Inflammatory macrophage (primary cell): Measurements from ENCODE around the gene ELK4.
"Not testable (repeated sequence)": the region's sequence is repeated elsewhere in the genome, so short reads cannot be mapped to it uniquely, and the experiment has no call there.

Experiments used
- DNase-seq, 2 donors: peaks; one replicate each; pipeline ENCODE4 v3.0.0-alpha.2; 2020 to 2022

ELK4 gene

DNA sequence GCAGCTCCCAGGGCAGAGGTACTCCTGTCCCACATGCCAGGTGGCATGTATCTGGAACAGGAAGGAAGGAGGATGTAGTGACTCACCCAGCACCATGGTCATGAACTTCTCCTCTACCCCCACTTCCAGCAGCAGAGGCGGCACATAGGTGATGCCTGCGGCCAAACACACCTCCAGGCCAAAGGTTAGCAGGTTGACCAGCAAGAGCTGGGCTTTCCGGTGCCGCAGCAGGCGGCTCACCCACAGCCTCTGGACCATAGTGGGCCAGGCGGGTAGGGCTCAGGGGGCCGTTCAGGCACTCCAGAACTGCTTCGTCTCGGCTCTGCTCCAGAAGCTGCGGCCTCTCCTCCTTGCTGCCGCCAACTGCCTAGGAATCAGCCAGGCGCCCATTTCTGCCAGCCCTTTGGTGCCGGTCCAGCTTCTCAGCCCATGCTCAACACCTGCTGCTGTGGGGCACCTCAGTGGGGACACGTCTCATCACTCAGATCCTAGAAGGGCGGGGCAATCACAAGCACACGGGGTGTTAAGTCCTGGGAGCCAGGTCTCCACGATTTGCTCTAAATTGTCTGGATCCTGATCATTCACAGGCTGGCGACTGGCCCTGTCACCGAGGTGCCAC, 32.7 kb upstream of the ELK4 start:
- no peak for DNase-seq

DNA sequence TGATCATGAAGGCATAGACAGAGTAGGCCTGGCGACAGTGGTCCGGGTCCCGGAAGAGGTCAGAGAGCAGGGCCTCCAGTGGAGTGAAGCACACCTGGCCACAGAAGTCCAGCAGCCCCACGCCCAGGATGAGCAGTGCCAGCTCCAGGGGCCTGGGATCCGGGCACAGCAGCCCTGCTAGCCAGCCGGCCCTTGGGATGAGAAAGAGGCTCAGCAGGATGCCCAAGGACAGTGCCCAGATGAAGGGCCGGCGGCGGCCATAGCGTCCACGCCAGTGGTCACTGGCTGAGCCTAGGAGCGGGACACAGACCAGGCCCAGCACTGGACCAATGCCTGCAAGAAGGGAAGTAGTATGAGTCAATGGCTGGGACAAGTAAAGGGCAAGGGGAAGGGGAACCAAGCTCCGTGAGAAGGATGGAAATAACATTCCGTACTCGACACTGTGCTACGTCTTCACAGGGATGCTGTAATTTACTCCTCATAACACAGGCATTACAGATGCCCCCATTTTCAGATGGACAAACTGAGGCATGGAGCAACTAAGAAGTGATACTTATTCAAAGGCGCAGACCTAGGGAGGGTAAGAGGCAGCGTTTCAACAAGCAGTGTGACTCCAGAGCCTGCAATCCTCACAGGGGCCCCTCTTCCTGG, 31.6 kb upstream of the ELK4 start:
- peak; percentile 63 to 75 for DNase-seq

DNA sequence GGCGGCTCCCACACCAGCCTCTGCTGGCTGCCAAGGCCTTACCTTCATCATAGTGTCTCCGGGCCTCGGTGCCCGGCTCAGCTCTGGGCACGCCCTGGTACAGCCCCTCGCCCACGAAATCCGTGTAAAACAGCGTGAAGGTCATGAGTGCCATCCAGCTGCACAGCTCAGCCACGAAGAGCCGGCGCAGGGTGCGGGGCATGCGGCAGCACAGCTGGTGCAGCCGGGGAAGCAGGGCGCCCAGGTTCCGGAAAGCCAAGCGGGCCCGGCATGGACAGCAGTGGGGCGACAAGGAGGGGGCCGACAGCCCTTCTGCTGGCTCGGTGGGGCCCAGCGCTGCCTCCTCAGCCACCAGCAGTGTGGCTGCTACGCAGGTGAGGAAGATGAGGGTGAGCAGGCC, 31.0 kb upstream of the ELK4 start:
- DNase-seq = no peak

DNA sequence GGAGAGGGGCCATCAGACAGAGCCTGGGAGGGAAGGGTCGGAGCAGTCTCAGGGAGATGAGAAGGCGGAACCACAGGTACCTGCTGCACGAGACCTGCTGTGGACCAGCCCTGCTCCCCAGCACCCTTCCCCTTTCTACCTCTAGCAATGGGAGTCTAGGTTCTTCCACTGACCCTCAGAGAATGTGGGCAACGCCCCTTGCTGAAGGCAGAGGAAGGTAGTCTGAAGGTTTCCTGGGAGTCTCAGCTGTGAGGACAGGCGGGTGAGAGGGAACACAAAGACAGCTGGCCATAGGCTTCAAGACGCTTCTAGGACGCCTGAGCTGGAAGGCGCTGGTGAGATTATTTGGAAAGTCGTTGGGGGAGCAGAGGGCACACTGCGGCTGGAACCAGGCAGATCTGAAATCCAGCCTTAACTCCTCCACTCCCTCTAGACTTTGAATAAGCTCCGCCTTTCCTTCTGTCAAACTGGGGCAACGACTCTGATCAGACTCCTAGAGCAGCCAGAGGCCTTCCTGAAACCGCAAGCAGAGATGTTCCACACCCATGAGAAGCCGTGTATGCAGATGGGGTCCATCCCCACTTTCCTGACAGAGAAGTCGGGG, 30.4 kb upstream of the ELK4 start:
- DNase-seq = no peak

DNA sequence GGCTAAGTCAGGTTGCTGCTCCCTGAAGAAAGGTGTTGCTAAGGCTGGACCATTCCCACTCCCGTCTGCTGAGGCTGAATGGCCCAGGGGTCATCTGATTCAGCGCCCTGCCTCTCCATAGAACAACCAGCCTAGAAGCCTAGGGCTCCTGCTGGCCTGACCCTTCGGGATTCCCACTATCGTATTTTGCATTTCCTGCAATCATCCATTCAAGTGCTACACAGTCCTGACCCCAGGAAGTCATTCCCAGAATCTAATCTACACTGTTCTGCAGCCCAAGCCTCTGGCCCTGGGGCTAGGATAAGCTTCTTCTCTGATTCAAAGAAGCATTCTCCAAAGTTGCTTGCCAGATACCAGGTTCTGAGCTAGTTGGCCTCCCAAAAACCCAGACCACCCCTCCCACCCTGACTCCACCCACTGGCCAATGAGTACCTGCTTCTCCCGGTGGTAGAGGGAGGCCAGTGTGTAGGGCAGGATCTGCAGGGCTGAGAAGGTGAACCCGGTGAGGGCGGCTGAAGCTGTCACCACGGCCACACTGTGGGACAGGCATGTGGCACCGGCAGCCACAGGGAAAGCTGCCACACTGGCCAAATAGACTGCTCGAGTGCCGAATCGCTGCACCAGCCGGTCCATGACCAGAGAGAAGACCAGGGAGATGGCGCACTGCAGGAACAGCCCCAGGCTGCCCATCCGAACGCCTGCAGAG, 29.8 kb upstream of the ELK4 start:
- no peak for DNase-seq

DNA sequence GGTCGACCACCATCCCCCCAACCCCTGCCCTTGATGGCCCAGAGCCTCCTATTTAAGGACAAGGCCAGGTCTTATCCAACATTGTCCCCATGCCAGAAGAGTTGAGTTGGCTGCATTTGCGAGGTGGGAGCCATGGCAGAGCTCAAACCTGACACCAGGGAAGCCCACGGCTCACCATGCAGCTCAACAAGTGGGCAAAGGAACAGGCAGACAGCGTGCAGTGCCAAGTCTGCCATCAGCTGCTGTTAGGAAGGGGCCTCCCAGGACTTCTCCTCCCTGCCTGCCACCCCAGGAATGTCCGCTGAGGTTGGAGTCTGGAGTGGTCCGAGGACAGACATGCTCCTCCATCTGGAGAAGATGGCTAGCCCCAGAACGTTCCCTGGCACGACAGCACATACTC, 28.6 kb upstream of the ELK4 start:
- DNase-seq = no peak

DNA sequence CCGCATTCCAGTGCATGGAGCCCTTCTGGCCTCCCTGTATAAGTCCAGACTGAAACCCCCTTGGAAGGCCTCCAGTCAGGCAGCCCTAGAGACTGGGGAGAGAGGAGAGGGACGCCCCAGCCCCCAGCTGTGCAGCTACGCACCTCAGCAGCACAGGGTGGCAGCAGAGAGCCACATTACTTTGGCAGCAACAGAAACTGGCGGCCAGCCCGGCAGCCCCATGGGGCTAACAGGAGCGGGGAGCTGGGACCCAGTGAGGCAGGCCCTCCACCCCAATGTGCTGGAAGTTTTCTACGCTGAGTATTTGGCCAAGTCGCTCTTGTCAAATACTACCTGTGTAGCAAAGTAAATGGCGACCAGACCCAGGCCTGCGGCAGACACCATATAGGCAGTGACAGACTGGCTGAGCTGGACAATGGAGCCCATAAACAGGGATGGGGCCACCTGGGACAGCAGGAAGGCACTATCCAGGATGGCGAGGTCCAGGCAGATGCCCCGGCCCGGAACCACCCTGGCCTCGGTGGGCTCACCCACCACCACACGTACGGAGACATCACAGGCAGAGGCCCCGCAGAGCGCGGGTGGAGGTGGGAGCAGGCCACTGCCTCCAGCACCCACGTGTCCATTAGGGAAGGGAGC, 27.3 kb upstream of the ELK4 start:
- DNase-seq = peak; percentile 75 to 77

DNA sequence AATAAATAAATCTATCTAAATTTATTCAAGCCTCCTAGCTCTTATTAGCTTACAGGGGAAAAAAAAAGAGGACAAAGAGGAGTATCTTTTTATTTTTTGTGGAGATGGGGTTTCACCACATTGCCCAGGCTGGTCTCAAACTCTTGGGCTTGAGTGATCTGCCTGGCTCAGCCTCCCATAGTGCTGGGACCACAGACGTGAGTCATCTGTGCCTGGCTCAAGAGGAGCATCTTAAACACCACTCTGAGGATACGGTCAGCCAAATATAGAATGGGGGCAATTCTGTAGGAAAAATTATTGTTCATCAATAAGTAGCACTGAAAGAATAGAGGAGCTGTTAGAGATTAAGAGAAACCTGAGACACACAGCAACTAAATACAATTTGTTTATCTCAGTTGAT, 24.4 kb upstream of the ELK4 start:
- DNase-seq = no peak

DNA sequence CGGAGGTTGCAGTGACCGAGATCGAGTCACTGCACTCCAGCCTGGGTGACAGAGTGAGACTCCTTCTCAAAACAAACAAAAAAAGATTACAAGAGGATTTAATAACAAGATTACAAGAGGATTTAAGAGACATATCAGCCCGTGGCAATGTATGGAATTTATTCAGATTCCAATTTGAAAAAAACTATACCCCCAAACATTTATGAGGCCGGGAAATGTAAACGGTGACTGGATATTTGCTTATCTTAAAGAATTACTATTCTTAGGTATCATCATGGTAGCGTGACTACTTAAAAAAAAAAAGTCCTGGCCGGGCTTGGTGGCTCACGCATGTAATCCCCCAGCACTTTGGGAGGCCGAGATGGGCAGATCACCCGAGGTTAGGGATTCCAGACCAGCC, 21.2 kb upstream of the ELK4 start:
- no peak for DNase-seq

DNA sequence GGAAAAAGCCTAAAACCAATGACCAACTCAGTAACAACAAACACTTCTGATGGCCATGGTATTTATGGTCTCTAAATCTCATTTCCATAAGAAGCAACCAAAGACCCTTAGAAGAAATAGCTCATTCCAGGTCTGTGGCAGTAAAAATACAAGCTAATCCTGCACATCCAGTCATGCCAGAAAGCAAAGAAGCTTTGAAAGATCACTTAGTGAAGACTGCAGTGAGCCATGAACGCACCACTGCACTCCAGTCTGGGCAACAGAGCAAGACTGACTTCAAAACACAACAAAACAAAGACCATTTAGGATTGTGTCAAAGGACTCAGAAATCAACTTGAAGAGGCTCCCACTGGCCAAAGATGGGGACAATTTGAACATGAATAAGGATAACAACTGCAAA, 18.4 kb upstream of the ELK4 start:
- DNase-seq = no peak

DNA sequence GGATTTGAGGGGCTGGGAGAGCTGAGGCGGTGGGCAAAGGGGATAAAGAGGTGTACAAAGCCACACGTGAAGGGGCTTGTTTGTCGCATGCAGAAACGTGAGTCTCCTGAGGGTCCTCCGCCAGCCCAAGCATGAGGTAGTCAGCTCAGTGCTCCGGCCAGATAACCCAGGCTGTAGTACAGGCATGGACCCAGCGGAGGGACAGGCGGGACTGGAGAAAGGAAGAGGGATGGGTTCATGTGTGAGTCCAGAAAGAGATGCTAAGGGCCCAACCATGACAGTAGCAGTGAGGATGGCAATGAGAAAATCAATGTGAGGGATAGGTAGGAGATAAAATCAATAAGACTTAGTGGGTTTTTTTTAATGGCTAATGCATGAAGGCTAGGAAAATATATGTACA, 13.7 kb upstream of the ELK4 start:
- DNase-seq = no peak

DNA sequence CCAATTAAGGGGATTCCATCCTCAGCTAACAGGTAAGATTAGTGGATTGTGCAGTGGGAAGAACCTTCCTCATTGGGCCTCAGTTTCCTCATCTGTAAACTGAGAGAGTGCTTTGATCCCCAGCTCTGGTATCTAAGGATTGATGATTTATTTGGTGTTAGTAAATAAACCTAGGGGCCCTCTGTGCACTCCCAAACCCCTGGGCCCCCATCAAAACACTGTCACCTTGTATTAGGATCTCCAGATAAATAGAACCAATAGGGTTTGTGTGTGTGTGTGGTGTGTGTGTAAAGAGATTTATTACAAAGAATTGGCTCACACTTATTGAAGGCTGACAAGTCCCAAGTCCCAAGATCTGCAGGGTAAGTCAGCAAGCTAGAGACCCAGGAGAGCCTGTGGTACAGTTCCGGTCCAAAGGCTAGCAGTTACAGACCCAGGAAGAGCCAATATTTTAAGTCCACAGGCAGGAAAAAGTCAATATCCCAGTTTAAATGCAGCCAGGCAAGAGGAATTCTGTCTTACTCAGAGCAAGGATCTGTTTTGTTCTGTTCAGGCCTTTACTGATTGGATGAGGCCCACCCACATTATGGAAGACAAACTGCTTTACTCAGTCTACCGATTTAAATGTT, 11.0 kb upstream of the ELK4 start:
- DNase-seq = no peak

DNA sequence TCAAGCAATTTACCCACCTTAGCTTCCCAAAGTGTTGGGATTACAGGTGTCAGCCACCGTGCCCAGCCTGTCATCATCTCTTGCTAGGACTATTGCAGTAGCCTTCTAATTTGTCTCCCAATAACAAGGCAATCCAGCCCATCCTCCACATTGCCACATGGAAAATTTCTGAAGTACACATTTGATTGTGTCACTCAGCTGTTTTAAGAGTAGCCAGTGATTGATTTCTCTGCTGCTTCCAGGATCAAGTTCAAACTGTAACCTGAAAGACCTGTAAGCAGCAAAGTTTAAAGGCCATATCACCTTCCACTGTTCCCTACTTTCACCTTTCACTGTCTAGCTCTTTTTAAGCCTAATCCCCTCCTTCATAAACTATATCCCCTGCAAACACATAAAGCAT, 7.8 kb upstream of the ELK4 start:
- DNase-seq = no peak

DNA sequence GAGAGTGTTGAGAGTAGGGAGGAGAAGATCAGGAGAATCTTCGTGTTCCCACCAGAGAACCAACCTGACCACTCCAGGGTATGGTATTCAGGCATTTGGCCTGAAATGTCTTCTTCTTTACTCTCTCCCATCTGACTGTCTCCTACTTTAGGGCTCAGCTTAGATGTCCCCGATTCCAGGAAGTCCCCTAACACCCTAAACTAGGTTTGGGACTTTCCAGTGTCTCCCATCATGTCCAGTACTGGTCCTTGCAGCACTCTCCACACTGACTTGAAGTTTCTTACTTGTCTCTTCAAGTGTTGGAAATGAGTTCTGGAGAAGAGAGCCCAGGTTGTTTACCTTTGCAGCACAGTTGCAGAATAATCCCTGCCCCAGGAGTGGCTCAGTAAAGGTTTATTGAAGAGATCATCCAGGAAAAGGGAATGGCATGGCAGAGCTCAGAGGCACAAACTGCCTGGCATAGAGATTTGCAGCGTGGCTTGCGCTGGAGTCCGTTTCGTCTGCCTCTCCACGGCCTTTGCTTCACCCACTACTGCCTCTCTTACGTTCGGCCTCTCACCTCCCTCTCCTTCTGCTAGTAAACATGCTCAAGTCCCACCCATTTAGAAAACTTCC, 6.2 kb upstream of the ELK4 start:
- no peak for DNase-seq

DNA sequence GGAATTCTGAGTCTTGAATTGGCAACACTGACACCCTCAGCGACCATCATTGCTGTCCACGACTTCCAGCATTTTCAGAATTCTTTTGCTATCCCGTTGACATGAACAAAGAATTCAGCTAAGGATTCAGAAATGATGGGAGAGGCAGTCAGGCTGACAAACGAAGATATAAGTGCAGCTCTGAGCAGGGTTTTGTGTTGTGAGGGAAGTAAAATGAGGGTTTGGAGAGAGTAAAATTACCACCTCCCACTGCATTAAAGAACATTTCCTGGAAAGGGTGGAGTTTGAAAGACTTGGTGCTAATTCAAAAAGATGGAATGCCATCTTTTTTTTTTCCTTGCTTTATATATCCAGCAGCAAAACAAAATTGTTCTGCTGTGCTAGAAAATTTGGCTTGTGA, 4.9 kb upstream of the ELK4 start:
- DNase-seq = no peak

DNA sequence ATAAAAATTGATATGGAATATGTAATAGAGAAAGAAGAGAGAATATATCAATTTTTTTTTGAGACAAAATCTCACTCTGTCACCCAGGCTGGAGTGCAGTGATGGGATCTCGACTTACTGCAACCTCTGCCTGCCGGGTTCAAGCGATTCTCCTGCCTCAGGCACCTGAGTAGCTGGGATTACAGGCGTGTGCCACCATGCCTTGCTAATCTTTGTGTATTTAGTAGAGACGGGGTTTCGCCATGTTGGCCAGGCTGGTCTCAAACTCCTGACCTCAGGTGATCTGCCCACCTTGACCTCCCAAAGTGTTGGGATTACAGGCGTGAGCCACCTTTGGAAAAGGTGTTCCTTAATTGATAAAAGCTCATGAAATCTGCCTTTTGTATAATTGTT, 4.3 kb upstream of the ELK4 start:
- not testable (repeated sequence) for DNase-seq

DNA sequence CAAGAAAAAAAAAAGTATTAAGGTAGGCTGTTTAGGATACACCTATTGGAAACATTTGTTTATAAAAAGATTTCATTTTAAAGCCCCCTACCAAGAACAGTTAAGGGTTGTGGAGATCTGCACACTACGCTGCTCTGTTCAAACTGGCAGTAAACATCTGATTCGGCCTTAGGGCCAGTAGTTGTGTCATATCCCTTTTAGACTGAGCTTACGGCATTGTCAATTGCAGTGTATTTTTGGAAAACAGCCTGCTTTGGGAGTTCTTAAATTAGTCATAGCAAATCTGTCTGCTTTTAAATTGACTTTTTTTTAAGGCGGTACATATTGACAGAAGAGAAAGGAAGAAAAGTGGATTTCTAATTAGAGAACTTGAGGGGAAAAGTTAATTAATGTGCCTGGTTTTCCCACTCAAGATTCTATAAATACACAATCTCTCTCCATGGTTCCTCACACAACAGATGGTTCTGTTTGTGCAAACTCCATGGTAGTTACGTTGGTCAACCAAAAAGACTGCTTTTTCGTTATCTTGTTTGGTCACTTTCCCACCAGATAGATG, 1.7 kb upstream of the ELK4 start:
- DNase-seq = no peak

DNA sequence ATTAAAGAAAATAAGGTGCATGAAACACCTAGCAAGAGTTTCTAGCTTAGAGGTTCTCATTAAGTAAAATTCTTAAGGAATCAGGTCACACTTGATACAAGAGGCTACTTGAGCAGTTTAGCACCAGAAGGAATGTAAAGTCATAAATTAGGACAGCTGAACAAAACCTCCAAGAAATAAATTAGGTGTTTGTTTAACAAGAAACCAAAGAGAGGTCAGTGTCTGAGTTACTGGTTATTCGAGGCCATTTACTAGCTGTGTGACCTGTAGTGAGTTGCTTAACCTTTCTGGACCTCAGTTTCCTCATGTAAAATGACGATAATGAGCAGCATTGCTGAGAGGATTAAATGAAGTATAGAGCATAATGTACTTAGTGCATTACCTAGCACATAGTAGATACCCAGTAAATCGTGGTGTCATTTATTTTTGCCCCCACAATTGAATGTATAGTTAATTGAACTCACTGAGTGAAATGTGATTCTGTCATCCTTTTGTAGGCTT, 908 bp upstream of the ELK4 start:
- no peak for DNase-seq

DNA sequence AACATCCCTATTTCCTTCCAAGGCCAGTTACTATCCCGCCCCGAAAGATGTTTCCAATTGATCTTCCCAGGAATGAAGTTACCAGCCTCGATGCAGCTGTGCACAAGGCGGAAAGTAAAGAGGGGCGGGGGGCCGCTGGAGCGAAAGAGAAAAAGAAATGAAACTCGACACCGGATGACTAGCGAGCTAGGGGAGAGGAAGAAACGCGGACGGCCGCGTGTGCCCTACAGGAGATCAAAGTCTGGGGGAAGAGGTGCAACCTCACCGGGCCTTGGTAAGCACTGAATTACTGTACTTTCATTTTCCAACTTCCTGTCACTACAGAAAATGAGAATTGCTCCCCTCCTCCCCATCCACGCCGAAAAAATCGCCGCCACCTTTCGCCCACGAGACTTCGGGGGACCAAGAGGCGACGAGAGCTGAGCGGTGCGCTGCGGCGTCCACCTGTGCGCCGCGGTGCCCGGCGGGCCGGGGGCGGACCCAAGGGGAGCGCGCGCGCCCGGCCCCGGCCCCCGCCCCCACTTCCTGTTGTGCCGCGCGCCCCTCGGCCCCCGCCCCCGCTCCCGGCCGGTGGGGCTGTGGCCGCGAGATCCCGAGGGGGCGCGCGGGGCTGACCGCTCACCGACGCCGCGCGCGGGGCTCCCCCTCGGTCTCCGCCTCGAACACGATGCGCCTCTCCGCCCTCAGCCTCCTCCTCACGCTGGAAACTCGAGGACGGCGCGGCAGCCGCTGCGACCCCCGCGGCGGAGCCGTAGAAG, 622 bp downstream of the ELK4 start:
- DNase-seq = peak; percentile 21 to 66

DNA sequence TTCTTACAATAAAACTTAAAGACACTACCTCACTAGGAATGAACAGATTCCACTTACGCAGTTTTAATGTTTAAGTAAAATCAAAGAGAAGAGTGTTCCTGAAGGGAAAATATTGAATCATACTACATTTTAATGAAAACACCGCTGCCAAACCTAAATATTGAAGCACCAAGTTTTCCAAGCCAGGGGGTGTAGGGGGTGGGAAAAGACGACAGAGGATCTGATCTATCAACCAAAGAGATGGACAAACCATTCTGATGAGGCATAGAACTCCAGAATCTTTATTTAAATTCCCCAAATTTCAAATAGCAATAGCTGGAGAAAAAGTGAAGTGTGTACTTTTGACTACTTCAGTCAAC, 1.2 kb downstream of the ELK4 start:
- DNase-seq = no peak

DNA sequence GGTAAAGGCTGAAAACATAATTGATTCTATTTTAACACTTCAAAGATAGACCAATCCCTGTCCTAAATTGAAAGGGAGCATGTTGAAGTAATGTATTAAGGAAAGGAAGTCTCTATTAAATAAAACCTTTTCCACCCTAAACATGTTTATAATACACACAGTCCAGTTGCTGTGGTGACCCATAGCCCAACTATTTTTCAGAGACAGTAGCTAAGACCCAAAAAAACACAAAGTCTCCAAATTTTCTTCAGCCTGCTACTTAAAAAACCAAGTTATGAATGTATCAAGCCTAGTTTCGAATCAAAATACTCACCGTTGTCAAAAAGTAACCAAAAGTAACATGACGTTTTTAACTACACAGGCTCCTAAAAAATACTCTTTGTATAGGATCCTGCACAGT, 1.6 kb downstream of the ELK4 start:
- no peak for DNase-seq
